ENCODE measurements around the gene PTPRM.

The PTPRM gene

DNA sequence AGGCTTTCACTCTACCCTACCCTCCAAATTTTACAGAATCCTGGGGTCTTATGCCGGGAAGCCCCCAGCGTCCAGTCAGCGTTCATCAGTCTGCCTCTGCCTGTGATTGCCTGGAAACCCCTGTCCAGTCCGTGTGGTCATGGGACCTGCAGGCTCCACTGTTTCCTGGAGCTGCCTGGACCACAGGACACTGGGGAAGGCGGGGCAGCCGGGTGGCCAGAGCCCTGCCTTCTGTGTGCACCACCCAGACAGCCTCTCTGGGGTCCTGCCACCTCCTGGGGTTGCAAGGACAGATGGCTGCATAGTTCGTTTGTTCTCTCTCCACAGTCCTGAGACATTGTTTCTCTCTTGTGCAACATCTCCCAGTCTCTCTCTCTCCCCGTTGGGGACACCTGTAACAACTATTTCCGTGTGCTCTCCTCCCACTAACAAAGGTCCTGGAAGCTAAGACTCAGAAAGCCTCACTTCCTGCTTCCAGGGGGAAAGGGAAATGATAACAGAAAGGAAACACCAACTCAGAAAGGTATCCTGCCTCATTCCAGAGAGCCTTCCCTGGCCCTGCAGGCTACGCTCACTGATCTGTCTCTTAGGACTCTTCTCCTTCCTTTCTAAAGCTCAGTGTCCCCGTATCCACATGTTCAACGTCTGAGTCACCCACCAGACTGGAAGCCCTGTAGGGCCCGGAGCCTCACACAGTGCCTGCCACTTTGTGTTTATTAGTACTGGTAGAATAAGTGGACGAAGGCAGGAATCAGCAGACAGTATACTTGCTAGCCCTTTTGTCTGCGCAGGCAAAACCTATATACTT lies 849.3 kb downstream of the PTPRM start:
- no peaks in the 10 kb centered on the region for H3K4me1 ChIP-seq (ENCODE audit: control insufficient read depth, low read length)
- no peak overlapping the region for H3K4me3 ChIP-seq (ENCODE audit: low read length)
- H3K4me2 ChIP-seq (ENCODE audit: low read length): no peak overlapping the region
- no peak overlapping the region for H3K27ac ChIP-seq (ENCODE audit: low read depth, low read length)
- H3K79me2 ChIP-seq (ENCODE audit: control insufficient read depth, low read length): no peaks in the 10 kb centered on the region
- no peaks in the 10 kb centered on the region for H3F3A ChIP-seq (ENCODE audit: control insufficient read depth, insufficient read depth)
- H3K9me2 ChIP-seq (replicated peaks; ENCODE audit: control insufficient read depth, low read length): no peaks in the 10 kb centered on the region
- H3K9me3 ChIP-seq (ENCODE audit: control insufficient read depth, insufficient read depth, low read length): no peaks in the 10 kb centered on the region
- no peaks in the 10 kb centered on the region for H3K36me3 ChIP-seq (ENCODE audit: control insufficient read depth, low read length)
- no peaks in the 10 kb centered on the region for H4K20me1 ChIP-seq (ENCODE audit: control insufficient read depth, insufficient read depth, low read depth, low read length)
- TF ChIP-seq EZH2phosphoT487 (IDR thresholded peaks at IDR 0.05; ENCODE audit: borderline replicate concordance, low read length): no peak
- TF ChIP-seq, protein P1, sequence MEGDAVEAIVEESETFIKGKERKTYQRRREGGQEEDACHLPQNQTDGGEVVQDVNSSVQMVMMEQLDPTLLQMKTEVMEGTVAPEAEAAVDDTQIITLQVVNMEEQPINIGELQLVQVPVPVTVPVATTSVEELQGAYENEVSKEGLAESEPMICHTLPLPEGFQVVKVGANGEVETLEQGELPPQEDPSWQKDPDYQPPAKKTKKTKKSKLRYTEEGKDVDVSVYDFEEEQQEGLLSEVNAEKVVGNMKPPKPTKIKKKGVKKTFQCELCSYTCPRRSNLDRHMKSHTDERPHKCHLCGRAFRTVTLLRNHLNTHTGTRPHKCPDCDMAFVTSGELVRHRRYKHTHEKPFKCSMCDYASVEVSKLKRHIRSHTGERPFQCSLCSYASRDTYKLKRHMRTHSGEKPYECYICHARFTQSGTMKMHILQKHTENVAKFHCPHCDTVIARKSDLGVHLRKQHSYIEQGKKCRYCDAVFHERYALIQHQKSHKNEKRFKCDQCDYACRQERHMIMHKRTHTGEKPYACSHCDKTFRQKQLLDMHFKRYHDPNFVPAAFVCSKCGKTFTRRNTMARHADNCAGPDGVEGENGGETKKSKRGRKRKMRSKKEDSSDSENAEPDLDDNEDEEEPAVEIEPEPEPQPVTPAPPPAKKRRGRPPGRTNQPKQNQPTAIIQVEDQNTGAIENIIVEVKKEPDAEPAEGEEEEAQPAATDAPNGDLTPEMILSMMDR (IDR thresholded peaks at IDR 0.05; ENCODE audit: low read depth, low read length, poor library complexity, severe bottlenecking): no peak
- H3K27me3 ChIP-seq (ENCODE audit: control insufficient read depth, low read length): no peaks in the 10 kb centered on the region

DNA sequence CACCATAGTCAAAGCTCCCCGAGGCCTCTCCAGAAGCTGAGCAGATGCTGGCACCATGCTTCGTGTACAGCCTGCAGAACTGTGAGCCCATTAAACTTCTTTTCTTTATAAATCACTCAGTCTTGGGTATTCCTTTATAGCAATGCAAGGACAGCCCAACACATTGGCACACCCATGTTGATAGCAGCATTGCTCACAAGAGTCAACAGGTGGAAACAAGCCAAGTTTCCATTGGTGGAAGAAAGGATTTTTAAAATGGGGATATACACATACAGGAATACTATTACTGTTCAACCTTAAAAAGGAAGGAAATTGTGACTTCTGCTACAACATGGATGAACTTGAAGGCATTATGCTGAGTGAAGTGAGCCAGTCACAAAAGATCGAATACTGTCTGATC lies 855.3 kb downstream of the PTPRM start:
- no peak overlapping the region for H3K27ac ChIP-seq (ENCODE audit: low read depth, low read length)
- no peaks in the 10 kb centered on the region for H3K79me2 ChIP-seq (ENCODE audit: control insufficient read depth, low read length)
- H3K4me3 ChIP-seq (ENCODE audit: low read length): no peak overlapping the region
- no peaks in the 10 kb centered on the region for H3K4me1 ChIP-seq (ENCODE audit: control insufficient read depth, low read length)
- H3K9me3 ChIP-seq (ENCODE audit: control insufficient read depth, insufficient read depth, low read length): no peaks in the 10 kb centered on the region
- no peaks in the 10 kb centered on the region for H3F3A ChIP-seq (ENCODE audit: control insufficient read depth, insufficient read depth)
- H3K4me2 ChIP-seq (ENCODE audit: low read length): no peak overlapping the region
- no peak for TF ChIP-seq EZH2phosphoT487 (IDR thresholded peaks at IDR 0.05; ENCODE audit: borderline replicate concordance, low read length)
- TF ChIP-seq, protein P1 (IDR thresholded peaks at IDR 0.05; ENCODE audit: low read depth, low read length, poor library complexity, severe bottlenecking): no peak
- no peaks in the 10 kb centered on the region for H4K20me1 ChIP-seq (ENCODE audit: control insufficient read depth, insufficient read depth, low read depth, low read length)
- no peaks in the 10 kb centered on the region for H3K36me3 ChIP-seq (ENCODE audit: control insufficient read depth, low read length)
- H3K9me2 ChIP-seq (replicated peaks; ENCODE audit: control insufficient read depth, low read length): no peaks in the 10 kb centered on the region
- no peaks in the 10 kb centered on the region for H3K27me3 ChIP-seq (ENCODE audit: control insufficient read depth, low read length)

DNA sequence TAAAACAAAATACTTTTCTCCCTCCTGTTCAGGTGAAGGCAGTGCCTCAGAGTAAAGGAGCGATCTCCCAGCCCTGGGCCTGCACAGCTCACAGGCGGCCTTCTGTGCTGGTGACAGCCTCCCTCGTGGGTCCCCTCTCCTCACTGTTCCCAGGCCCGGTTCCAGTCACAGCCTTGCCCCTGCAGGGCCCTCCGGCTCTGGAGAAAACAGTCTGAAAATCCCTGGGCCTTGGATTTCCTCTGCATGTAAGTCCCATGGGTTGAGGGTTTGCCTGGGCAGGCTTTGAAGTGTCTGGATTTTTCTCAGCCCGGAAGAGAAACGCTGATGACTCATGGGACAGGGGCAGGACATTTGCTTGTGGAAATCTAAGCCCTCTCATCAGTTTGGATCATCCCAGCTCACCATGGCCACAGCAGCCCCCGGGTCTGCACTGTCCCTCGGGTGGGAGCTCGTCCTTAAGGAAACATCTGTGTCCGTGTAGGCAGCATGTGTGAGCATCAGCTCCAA lies 856.0 kb downstream of the PTPRM start:
- Histone ChIP-seq H3K27me3 (ENCODE audit: control insufficient read depth, low read length) (no peaks in the 10 kb centered on the region), H3K9me2 (replicated peaks; ENCODE audit: control insufficient read depth, low read length) (no peaks in the 10 kb centered on the region), H3K4me2 (ENCODE audit: low read length) (no peak overlapping the region), H3K36me3 (ENCODE audit: control insufficient read depth, low read length) (no peaks in the 10 kb centered on the region), H3K9me3 (ENCODE audit: control insufficient read depth, insufficient read depth, low read length) (no peaks in the 10 kb centered on the region), H3K4me1 (ENCODE audit: control insufficient read depth, low read length) (no peaks in the 10 kb centered on the region), H3K27ac (ENCODE audit: low read depth, low read length) (no peak overlapping the region), H3K79me2 (ENCODE audit: control insufficient read depth, low read length) (no peaks in the 10 kb centered on the region), H3F3A (ENCODE audit: control insufficient read depth, insufficient read depth) (no peaks in the 10 kb centered on the region), H4K20me1 (ENCODE audit: control insufficient read depth, insufficient read depth, low read depth, low read length) (no peaks in the 10 kb centered on the region), H3K4me3 (ENCODE audit: low read length) (no peak overlapping the region)
- TF ChIP-seq, protein P1 (IDR thresholded peaks at IDR 0.05; ENCODE audit: low read depth, low read length, poor library complexity, severe bottlenecking): no peak
- TF ChIP-seq EZH2phosphoT487 (IDR thresholded peaks at IDR 0.05; ENCODE audit: borderline replicate concordance, low read length): no peak
